ENCODE data around the gene CORO2A. TPM values are rescaled to one million over a fixed set of nuclear protein-coding genes. Genes with fewer than 3 reads are reported as not detected.

Gene CORO2A
- total RNA-seq, 1 experiment from 2014 or later, result 15.8 TPM

DNA sequence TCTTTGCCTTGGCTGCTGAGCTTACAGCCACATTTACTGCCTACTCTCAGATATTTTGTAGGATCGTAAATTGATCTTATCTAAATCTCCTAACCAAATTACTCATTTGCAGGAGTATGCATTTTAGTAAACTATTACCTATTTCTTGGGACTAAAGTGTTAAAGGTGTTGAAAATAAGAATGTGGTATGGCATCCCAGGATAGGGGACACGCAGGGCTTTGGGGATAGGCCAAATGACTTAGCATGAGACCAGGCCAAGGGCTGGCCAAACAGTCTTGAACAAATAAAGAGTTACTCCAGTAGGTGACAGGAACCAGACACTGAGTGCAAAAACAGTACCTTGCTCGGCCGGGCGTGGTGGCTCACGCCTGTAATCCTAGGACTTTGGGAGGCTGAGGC, 37.9 kb upstream of the CORO2A start:
- Histone ChIP-seq H4K8ac (replicated peaks; ENCODE audit: insufficient read length, low read depth, low read length) (no peak overlapping the region), H3K27me3 (ENCODE audit: insufficient read depth, low read length) (no peaks in the 10 kb centered on the region; the same call in 1 of the 2 replicates), H3K23ac (ENCODE audit: insufficient read length, low read depth, low read length) (no peak overlapping the region), H2BK20ac (ENCODE audit: low read depth, low read length, poor library complexity, severe bottlenecking) (no peak overlapping the region), H3K23me2 (ENCODE audit: insufficient read length, low read depth, low read length, poor library complexity, severe bottlenecking) (no peaks in the 10 kb centered on the region), H2AFZ (ENCODE audit: low read length) (no peak overlapping the region), H3K4me1 (ENCODE audit: insufficient read depth, low read length) (no peaks in the 10 kb centered on the region), H3K18ac (ENCODE audit: insufficient read length, low read depth, low read length) (no peak overlapping the region), H4K5ac (ENCODE audit: insufficient read length, low read depth, low read length) (no peak overlapping the region), H3K14ac (ENCODE audit: insufficient read depth, low read length) (no peak overlapping the region), H3K56ac (ENCODE audit: insufficient read length, low read depth, low read length) (no peak overlapping the region), H2AK5ac (ENCODE audit: insufficient read length, low read length) (no peak overlapping the region), H2BK120ac (ENCODE audit: low read depth, low read length, poor library complexity, severe bottlenecking) (no peak overlapping the region), H3K4ac (ENCODE audit: low read depth, low read length) (no peak overlapping the region), H2BK12ac (ENCODE audit: insufficient read length, low read depth, low read length) (no peak overlapping the region), H3K79me1 (ENCODE audit: insufficient read depth, low read depth, low read length, poor library complexity, severe bottlenecking) (no peaks in the 10 kb centered on the region), H4K20me1 (ENCODE audit: control insufficient read depth, insufficient read depth, insufficient read length) (no peaks in the 10 kb centered on the region), H3K4me2 (ENCODE audit: insufficient read depth, insufficient read length, low read length) (no peak overlapping the region), H4K91ac (ENCODE audit: insufficient read length, low read depth, low read length) (no peak overlapping the region), H3K79me2 (ENCODE audit: insufficient read depth, low read length) (no peaks in the 10 kb centered on the region), H3T11ph (ENCODE audit: low read length) (no peak overlapping the region), H2BK5ac (ENCODE audit: insufficient read length, low read length) (no peak overlapping the region), H3K27ac (ENCODE audit: insufficient read length, low read depth, low read length) (no peak overlapping the region), H2BK15ac (ENCODE audit: low read depth, low read length) (no peak overlapping the region), H3K9ac (ENCODE audit: extremely low read depth, insufficient read length, low read length) (no peak overlapping the region), H3K9me3 (ENCODE audit: control insufficient read depth, low read depth, low read length) (no peaks in the 10 kb centered on the region)
- H3K36me3 Mint-ChIP-seq (ENCODE audit: insufficient read depth in 1 of 3, low read depth in 3 of 3), result peaks cover 0 to 7% (median 4%) of the 10 kb centered on the region in 3 experiments; a peak in 4 of 7 replicates
- H3K27me3 Mint-ChIP-seq (ENCODE audit: low read depth), result no peaks in the 10 kb centered on the region
- WGBS (ENCODE audit: extremely low coverage, insufficient read length, low lambda C conversion rate), result no CpG with 5 or more reads among the region's 6 CpGs
- no peak overlapping the region for H3K27ac Mint-ChIP-seq
- no peaks in the 10 kb centered on the region for H3K9me3 Mint-ChIP-seq
- no peak overlapping the region for H3K4me3 Mint-ChIP-seq
- TF ChIP-seq, protein P1, sequence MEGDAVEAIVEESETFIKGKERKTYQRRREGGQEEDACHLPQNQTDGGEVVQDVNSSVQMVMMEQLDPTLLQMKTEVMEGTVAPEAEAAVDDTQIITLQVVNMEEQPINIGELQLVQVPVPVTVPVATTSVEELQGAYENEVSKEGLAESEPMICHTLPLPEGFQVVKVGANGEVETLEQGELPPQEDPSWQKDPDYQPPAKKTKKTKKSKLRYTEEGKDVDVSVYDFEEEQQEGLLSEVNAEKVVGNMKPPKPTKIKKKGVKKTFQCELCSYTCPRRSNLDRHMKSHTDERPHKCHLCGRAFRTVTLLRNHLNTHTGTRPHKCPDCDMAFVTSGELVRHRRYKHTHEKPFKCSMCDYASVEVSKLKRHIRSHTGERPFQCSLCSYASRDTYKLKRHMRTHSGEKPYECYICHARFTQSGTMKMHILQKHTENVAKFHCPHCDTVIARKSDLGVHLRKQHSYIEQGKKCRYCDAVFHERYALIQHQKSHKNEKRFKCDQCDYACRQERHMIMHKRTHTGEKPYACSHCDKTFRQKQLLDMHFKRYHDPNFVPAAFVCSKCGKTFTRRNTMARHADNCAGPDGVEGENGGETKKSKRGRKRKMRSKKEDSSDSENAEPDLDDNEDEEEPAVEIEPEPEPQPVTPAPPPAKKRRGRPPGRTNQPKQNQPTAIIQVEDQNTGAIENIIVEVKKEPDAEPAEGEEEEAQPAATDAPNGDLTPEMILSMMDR (conservative IDR thresholded peaks at IDR 0.05), result no peak
- no peak for DNase-seq
- no peaks in the 10 kb centered on the region for H3K4me1 Mint-ChIP-seq
